ENCODE data around the gene KIAA0232. TPM values are rescaled to one million over a fixed set of nuclear protein-coding genes. Genes with fewer than 3 reads are reported as not detected.

The KIAA0232 gene
- polyA plus RNA-seq, 4 donors = 6.7 to 21.5 (median 8.6) TPM

DNA sequence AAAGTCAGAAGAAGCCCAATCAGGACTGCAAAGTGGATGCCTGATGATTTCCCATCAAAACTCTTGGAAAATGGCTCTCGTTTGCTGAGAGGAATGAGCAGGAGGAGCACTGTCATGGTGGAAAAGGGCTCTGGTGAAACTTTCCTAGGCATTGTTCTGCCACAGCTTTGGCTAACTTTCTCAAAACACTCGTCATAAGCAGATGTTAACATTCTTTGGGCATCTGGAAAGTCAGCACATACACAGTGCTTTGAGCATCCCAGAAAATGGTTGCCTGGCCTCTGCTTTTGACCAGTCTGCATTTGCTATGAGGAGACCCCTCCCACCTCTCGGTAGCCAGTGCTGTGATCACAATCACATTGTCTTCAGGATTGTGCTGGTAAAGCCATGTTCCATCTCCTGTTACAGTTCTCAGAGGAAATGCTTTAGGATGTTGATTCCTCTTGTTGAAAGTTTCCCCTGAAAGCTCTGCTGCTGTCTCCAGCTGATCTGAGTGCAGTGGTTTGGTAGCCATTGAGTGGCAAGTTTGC, 101.9 kb downstream of the KIAA0232 start:
- Histone ChIP-seq H3K27ac (ENCODE audit: low read depth in 1 of 3, low read length in 2 of 3) (no peak overlapping the region), H3K4me1 (ENCODE audit: control insufficient read depth in 3 of 3, insufficient read depth in 2 of 3, low read depth in 1 of 3, low read length in 2 of 3) (no peaks in the 10 kb centered on the region), H3K9me3 (ENCODE audit: control insufficient read depth in 2 of 2, insufficient read depth in 1 of 2, low read depth in 1 of 2, low read length in 1 of 2) (no peaks in the 10 kb centered on the region), H3K4me3 (ENCODE audit: low read depth in 1 of 3, low read length in 3 of 3) (no peak overlapping the region), H3K27me3 (ENCODE audit: control insufficient read depth in 3 of 3, insufficient read depth in 3 of 3, low read length in 3 of 3) (no peaks in the 10 kb centered on the region), H3K36me3 (ENCODE audit: control insufficient read depth in 3 of 3, insufficient read depth in 2 of 3, low read depth in 1 of 3, low read length in 3 of 3) (peaks cover 0 to 24% (median 11%) of the 10 kb centered on the region in 3 donors)
- FAIRE-seq = no peak
- no peak for DNase-seq
- WGBS, 3 donors = 77 to 87% (median 84%) methylated on average over 3 of the region's 3 CpGs

DNA sequence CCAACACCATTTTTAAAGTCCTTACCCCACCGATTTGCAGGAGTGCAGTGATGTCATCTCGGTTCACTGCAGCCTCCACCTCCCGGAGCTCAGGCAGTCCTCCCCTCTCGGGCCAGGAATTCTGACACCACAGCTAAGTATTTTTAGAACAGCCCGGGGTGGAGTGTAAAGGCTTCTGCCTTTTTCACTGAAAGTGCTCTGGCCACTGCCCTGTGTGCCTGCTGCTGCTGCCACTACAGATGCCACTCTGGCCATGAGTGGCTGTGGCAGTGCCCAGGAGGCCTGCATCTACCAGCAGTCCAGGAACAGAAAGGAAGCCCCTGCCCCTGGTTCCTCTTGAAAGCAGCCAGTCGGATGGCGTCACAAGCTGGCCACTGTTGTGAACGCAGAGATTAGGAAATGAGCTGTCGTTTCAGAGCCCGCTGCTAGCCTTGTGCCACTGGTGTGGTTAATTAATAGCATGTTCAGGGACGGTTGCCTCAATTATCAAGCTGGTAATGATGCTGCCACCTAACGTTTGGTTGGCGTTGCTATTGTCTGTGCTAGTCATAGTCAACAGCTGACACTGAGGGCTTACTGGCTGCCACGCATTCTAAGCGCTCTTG, 103.5 kb downstream of the KIAA0232 start:
- Histone ChIP-seq H3K27me3 (ENCODE audit: control insufficient read depth in 3 of 3, insufficient read depth in 3 of 3, low read length in 3 of 3) (no peaks in the 10 kb centered on the region), H3K4me3 (ENCODE audit: low read depth in 1 of 3, low read length in 3 of 3) (no peak overlapping the region), H3K9me3 (ENCODE audit: control insufficient read depth in 2 of 2, insufficient read depth in 1 of 2, low read depth in 1 of 2, low read length in 1 of 2) (peaks cover 0 to 11% of the 10 kb centered on the region in 2 donors), H3K36me3 (ENCODE audit: control insufficient read depth in 3 of 3, insufficient read depth in 2 of 3, low read depth in 1 of 3, low read length in 3 of 3) (peaks cover 0 to 14% (median 11%) of the 10 kb centered on the region in 3 donors), H3K27ac (ENCODE audit: low read depth in 1 of 3, low read length in 2 of 3) (peak overlapping the region in 1 of 3 donors; percentile 9), H3K4me1 (ENCODE audit: control insufficient read depth in 3 of 3, insufficient read depth in 2 of 3, low read depth in 1 of 3, low read length in 2 of 3) (no peaks in the 10 kb centered on the region)
- DNase-seq (peak; percentile 49 to 86), FAIRE-seq (no peak)
- 25 to 39% (median 29%) methylated on average over 15 of the region's 15 CpGs for WGBS, 3 donors

DNA sequence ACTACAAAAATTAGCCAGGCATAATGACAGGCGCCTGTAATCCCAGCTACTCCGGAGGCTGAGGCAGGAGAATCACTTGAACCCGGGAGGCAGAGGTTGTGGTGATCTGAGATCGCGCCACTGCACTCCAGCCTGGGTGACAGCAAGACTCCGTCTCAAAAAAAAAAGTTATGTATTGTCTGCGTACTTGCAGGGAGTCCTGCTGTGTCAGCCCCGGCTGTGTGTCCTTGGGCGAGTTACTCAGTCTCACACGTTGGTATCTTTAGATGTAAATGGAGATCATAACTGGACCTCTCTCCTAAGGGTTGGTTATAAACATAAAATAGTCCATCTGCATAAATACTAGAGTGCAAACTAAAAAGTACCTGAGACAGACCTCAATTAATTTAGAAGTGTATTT, 104.4 kb downstream of the KIAA0232 start:
- Histone ChIP-seq H3K9me3 (ENCODE audit: control insufficient read depth in 2 of 2, insufficient read depth in 1 of 2, low read depth in 1 of 2, low read length in 1 of 2) (peaks cover 0 to 11% of the 10 kb centered on the region in 2 donors), H3K27ac (ENCODE audit: low read depth in 1 of 3, low read length in 2 of 3) (no peak overlapping the region), H3K4me1 (ENCODE audit: control insufficient read depth in 3 of 3, insufficient read depth in 2 of 3, low read depth in 1 of 3, low read length in 2 of 3) (peaks cover 0 to 6% (median 2%) of the 10 kb centered on the region in 3 donors), H3K4me3 (ENCODE audit: low read depth in 1 of 3, low read length in 3 of 3) (no peak overlapping the region), H3K36me3 (ENCODE audit: control insufficient read depth in 3 of 3, insufficient read depth in 2 of 3, low read depth in 1 of 3, low read length in 3 of 3) (peaks cover 0 to 7% (median 6%) of the 10 kb centered on the region in 3 donors), H3K27me3 (ENCODE audit: control insufficient read depth in 3 of 3, insufficient read depth in 3 of 3, low read length in 3 of 3) (no peaks in the 10 kb centered on the region)
- FAIRE-seq (no peak), DNase-seq (no peak)
- 62 to 82% (median 79%) methylated on average over 10 of the region's 10 CpGs for WGBS, 3 donors

DNA sequence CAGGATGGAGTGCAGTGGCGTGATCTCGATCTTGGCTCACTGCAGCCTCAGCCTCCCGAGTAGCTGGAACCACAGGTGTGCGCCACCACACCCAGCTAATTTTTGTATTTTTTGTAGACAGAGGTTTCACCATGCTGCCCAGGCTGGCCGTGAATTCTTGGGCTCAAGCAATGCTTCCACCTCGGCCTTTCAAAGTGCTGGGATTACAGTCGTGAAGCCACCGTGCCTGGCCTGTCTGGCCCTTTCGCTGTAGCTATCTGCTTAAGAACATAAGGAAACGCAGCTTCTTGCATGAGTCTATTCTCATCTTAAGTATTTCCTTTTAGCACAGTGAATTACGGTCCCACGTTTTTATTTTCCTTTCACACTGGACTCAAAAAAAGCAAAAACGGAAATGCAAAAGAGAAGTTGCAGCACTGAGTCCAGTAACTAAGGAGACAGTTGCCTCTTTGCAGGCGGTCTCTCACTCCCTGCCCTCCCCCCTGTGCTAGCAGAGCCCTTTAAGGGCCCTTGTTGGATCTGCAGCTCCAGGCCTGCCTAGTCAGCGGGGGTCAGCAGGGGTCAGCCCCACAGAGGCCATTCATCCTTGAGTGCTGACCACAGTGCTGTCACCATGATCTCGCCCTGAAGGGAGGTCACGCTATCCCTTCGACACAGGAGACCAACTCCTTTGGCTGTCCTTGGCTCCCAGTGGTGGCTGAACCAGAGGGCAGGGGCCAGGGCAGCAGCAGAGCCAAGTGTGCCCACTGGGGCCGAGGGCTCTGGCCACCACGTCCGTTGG, 105.3 kb downstream of the KIAA0232 start:
- no peak overlapping the region for H3K4me3 ChIP-seq (ENCODE audit: low read depth in 1 of 3, low read length in 3 of 3)
- H3K4me1 ChIP-seq (ENCODE audit: control insufficient read depth in 3 of 3, insufficient read depth in 2 of 3, low read depth in 1 of 3, low read length in 2 of 3) = peaks cover 1 to 15% (median 10%) of the 10 kb centered on the region in 3 donors
- DNase-seq = no peak
- peaks cover 0 to 3% (median 0%) of the 10 kb centered on the region in 3 donors for H3K36me3 ChIP-seq (ENCODE audit: control insufficient read depth in 3 of 3, insufficient read depth in 2 of 3, low read depth in 1 of 3, low read length in 3 of 3)
- WGBS, 3 donors = 66 to 83% (median 80%) methylated on average over 21 of the region's 21 CpGs
- no peaks in the 10 kb centered on the region for H3K27me3 ChIP-seq (ENCODE audit: control insufficient read depth in 3 of 3, insufficient read depth in 3 of 3, low read length in 3 of 3)
- FAIRE-seq = no peak
- peaks cover 0 to 11% of the 10 kb centered on the region in 2 donors for H3K9me3 ChIP-seq (ENCODE audit: control insufficient read depth in 2 of 2, insufficient read depth in 1 of 2, low read depth in 1 of 2, low read length in 1 of 2)
- no peak overlapping the region for H3K27ac ChIP-seq (ENCODE audit: low read depth in 1 of 3, low read length in 2 of 3)

DNA sequence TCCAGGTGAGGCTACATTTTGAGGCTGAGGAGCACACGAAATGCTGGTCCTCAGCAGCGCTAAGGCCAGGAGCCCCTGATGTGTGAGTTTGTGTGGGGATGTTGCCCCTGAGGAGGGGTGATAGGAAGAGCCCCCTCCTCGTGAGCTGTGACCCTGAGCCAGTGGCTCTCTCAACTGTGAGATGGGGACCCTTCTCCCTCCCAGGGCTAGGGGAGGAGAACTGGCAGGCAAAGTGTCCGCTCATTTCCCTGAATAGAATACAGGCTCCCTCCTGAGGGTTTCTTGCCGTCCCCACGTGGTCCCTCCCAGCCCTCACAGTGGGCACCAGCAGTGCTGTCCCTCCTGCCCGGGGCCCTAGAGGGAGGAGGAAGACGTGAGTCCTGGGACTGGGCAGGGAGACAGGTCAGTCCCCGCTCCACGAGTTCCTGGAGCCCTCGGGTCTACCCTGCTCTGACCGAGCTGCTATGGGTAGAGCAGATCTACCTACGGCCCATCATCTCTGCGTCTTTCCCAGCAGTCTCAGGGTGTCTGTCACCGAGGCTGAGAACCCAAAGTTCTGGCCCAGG, 106.1 kb downstream of the KIAA0232 start:
- no peak for DNase-seq
- H3K4me3 ChIP-seq (ENCODE audit: low read depth in 1 of 3, low read length in 3 of 3) = no peak overlapping the region
- H3K27ac ChIP-seq (ENCODE audit: low read depth in 1 of 3, low read length in 2 of 3) = no peak overlapping the region
- no peaks in the 10 kb centered on the region for H3K27me3 ChIP-seq (ENCODE audit: control insufficient read depth in 3 of 3, insufficient read depth in 3 of 3, low read length in 3 of 3)
- FAIRE-seq = no peak
- no peaks in the 10 kb centered on the region for H3K36me3 ChIP-seq (ENCODE audit: control insufficient read depth in 3 of 3, insufficient read depth in 2 of 3, low read depth in 1 of 3, low read length in 3 of 3)
- 75 to 85% (median 76%) methylated on average over 15 of the region's 15 CpGs for WGBS, 3 donors
- H3K9me3 ChIP-seq (ENCODE audit: control insufficient read depth in 2 of 2, insufficient read depth in 1 of 2, low read depth in 1 of 2, low read length in 1 of 2) = peaks cover 0 to 11% of the 10 kb centered on the region in 2 donors
- peaks cover 4 to 22% (median 12%) of the 10 kb centered on the region in 3 donors for H3K4me1 ChIP-seq (ENCODE audit: control insufficient read depth in 3 of 3, insufficient read depth in 2 of 3, low read depth in 1 of 3, low read length in 2 of 3)

DNA sequence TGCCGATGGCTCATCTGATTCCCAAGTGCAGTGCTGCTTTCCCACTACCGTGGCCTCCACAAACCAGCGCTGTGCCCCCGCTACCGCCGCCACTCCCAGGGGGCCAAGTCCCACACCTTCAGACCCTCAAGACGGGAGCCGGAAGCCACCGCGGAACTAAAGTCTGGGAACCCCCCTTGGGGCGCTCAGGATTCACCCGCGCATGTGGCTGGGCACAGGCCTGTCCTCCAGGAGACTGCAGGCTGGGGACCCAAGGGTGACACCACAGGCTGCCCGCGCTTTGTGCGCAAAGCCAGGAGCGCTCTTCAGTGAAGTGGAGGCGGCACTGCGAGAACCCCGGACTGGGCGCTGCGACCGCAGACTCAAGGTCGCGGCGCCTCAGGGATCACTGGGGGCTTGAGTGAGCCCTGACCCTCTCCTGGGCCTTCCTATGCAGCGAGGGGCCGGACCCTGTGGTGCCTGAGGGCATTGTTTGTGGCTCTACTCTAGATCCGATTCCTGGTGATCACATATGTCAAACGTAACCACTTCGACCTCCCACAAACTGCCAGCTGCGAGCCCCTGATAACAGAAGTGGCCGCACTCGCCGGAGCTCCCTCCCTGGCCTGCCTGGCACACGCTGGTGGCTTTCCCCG, 106.7 kb downstream of the KIAA0232 start:
- H3K9me3 ChIP-seq (ENCODE audit: control insufficient read depth in 2 of 2, insufficient read depth in 1 of 2, low read depth in 1 of 2, low read length in 1 of 2) = peaks cover 0 to 11% of the 10 kb centered on the region in 2 donors
- DNase-seq (no peak), FAIRE-seq (no peak)
- H3K36me3 ChIP-seq (ENCODE audit: control insufficient read depth in 3 of 3, insufficient read depth in 2 of 3, low read depth in 1 of 3, low read length in 3 of 3) = no peaks in the 10 kb centered on the region
- WGBS, 3 donors = 90 to 93% (median 92%) methylated on average over 36 to 37 of the region's 37 CpGs
- no peak overlapping the region for H3K27ac ChIP-seq (ENCODE audit: low read depth in 1 of 3, low read length in 2 of 3)
- no peaks in the 10 kb centered on the region for H3K27me3 ChIP-seq (ENCODE audit: control insufficient read depth in 3 of 3, insufficient read depth in 3 of 3, low read length in 3 of 3)
- peaks cover 4 to 27% (median 12%) of the 10 kb centered on the region in 3 donors for H3K4me1 ChIP-seq (ENCODE audit: control insufficient read depth in 3 of 3, insufficient read depth in 2 of 3, low read depth in 1 of 3, low read length in 2 of 3)
- H3K4me3 ChIP-seq (ENCODE audit: low read depth in 1 of 3, low read length in 3 of 3) = no peak overlapping the region

DNA sequence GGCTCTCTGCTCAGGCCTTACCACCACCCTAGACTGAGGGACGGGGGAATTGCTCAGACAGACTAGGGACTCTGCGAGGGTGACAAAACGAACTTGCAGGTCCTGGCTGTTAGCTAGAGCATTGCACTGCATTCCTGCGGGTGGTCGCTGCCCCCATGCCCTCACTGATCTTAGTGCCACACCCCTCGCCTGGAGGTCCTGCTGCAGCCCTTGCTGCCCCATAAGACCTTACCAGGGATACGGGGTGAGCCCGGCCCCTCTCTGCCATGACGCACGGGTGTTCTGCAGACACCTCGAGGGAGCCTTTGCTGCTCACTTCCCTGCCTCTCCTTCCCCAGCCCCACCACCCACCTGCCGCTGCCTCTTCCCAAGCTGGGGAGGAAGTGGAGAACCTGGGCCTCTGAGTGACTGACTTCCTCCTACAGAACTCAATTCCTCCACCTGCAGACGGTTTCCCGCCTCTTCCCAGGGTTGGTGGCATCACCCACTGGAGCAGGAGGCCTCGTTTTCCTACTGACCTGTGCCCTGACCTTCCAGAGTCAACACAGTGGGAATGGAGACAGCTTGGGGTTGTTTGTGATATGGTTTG, 107.3 kb downstream of the KIAA0232 start:
- FAIRE-seq = no peak
- Histone ChIP-seq H3K4me3 (ENCODE audit: low read depth in 1 of 3, low read length in 3 of 3) (no peak overlapping the region), H3K9me3 (ENCODE audit: control insufficient read depth in 2 of 2, insufficient read depth in 1 of 2, low read depth in 1 of 2, low read length in 1 of 2) (peaks cover 0 to 11% of the 10 kb centered on the region in 2 donors), H3K4me1 (ENCODE audit: control insufficient read depth in 3 of 3, insufficient read depth in 2 of 3, low read depth in 1 of 3, low read length in 2 of 3) (peaks cover 4 to 33% (median 12%) of the 10 kb centered on the region in 3 donors), H3K36me3 (ENCODE audit: control insufficient read depth in 3 of 3, insufficient read depth in 2 of 3, low read depth in 1 of 3, low read length in 3 of 3) (no peaks in the 10 kb centered on the region), H3K27ac (ENCODE audit: low read depth in 1 of 3, low read length in 2 of 3) (no peak overlapping the region), H3K27me3 (ENCODE audit: control insufficient read depth in 3 of 3, insufficient read depth in 3 of 3, low read length in 3 of 3) (no peaks in the 10 kb centered on the region)
- no peak for DNase-seq
- WGBS, 3 donors = 91 to 93% (median 92%) methylated on average over 15 of the region's 15 CpGs

DNA sequence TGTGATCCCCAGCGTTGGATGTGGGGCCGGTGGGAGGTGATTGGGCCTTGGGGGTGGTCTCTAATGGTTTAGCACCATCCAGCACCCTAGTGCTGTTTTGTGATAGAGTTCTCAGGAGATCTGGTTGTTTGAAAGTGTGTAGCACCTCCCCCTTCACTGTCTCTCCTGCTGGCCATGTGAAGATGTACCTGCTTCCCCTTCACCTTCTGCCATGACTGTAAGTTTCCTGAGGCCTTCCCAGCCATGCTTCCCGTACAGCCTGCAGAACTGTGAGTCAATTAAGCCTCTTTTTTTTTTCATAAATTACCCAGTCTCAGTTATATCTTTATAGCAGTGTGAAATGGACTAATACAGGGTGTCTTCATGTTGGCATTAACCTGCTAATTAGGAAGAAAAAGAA, 107.8 kb downstream of the KIAA0232 start:
- no peaks in the 10 kb centered on the region for H3K36me3 ChIP-seq (ENCODE audit: control insufficient read depth in 3 of 3, insufficient read depth in 2 of 3, low read depth in 1 of 3, low read length in 3 of 3)
- 95 to 100% (median 100%) methylated on average over 3 of the region's 3 CpGs for WGBS, 3 donors
- DNase-seq (no peak), FAIRE-seq (no peak)
- H3K27me3 ChIP-seq (ENCODE audit: control insufficient read depth in 3 of 3, insufficient read depth in 3 of 3, low read length in 3 of 3) = no peaks in the 10 kb centered on the region
- no peak overlapping the region for H3K27ac ChIP-seq (ENCODE audit: low read depth in 1 of 3, low read length in 2 of 3)
- peaks cover 4 to 34% (median 12%) of the 10 kb centered on the region in 3 donors for H3K4me1 ChIP-seq (ENCODE audit: control insufficient read depth in 3 of 3, insufficient read depth in 2 of 3, low read depth in 1 of 3, low read length in 2 of 3)
- H3K4me3 ChIP-seq (ENCODE audit: low read depth in 1 of 3, low read length in 3 of 3) = no peak overlapping the region
- H3K9me3 ChIP-seq (ENCODE audit: control insufficient read depth in 2 of 2, insufficient read depth in 1 of 2, low read depth in 1 of 2, low read length in 1 of 2) = peaks cover 0 to 11% of the 10 kb centered on the region in 2 donors

All from small intestine (tissue), 7 donors.